Mesenteric fat pad (tissue), 1 donor: ENCODE measurements around the gene FBXO15. TPM values are rescaled to one million over a fixed set of nuclear protein-coding genes. Genes with fewer than 3 reads are reported as not detected.

Source experiments
- DNase-seq: peaks from one replicate; pipeline ENCODE4 v3.0.0-alpha.2; 2020; ENCODE audit warnings: low spot score
- total RNA-seq: library from RNA; stranded (reverse); fragmentation: NEBNext Ultra II Directional; extraction: Animal tissue kit (Norgen Biotek cat#: 25700); gene quantifications from one replicate; pipeline ENCODE4 v1.2.1, GENCODE V29; 2021
- donor health status: DM: yes; HTN: yes; CAD: no.

FBXO15 gene
- total RNA-seq, 1 donor from 2014 or later, result 0.29 TPM

DNA sequence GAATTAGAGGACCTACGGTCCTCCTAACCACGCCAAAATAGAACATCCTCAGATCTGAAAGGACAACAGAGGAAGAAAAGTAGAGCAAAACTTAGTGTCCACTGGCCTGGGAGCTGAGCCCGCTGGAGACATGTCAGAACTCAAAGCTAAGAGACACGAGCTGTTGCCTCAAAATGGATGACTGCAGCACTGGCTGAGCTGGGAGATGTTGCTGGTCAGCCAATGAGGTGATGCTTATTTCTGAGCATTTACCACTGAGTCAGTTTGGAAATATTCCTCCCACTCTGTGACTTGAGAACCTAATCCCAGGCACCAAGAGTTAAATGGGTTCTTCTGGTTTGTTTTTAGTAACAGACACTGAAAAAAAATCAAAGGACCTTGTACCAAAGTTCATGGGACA lies 32.6 kb downstream of the FBXO15 start:
- DNase-seq, result no peak

DNA sequence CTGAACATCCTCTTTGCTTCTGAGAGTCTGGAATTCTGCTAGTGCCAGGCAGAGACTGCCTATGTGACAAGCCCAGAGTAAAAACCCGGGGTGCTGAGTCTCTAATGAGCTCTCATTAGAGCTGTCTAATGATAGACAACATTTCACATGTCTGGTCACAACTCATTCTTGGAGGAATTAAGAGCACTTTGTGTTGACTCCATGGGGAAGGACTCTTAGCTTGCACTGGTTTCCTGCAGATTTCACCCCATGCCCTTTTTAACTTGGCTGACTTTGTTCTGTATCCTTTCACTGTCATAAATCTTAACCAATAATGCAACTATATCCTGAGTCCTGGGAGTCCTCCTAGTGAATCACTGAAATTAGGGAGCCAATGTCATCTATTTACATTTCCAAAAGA lies 33.5 kb downstream of the FBXO15 start:
- DNase-seq, result no peak

- no peak for DNase-seq
Measured at GRCh38 chr18:74113711-74114110, 33.9 kb downstream of the FBXO15 start.

GRCh38 chr18:74110976-74111375 lies 36.7 kb downstream of the FBXO15 start:
- DNase-seq, result no peak

DNA sequence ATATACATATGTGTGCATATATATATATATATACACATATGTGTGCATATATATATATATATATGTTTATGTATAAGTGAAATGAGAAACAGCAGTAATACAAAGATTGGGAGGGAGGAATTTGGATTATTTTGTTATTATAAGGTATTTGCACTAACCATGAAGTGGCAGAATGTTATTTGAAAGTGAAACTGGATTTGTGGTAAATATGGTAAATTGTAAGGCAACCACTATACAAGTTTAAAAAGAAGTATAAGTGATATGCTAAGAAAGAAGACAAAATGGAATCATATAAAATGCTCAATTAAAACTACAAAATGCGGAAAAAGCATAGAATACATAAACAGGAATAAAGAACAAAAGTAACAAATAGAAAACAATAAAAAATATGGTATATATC lies 37.5 kb downstream of the FBXO15 start:
- DNase-seq, result no peak

DNA sequence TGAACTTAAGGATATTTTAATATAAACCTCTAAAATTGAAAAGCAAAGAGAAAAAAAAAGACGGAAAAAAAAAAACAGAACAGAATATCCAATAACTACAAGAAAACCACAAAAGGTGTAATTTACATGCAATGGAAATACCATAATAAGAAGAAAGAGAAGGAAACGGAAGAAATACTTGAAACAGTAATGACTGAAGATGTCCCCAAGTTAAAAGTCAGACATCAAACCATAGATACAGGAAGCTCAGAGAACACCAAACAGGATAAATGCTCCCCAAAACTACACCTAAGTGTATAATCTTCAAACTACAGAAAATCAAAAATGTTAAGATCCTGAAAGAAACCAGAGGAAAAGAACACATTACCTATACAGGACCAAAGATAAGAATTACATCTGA lies 39.2 kb downstream of the FBXO15 start:
- DNase-seq, result no peak

- no peak for DNase-seq
Measured at GRCh38 chr18:74097803-74098202, 49.8 kb downstream of the FBXO15 start.

GRCh38 chr18:74092922-74093321 lies 54.7 kb downstream of the FBXO15 start:
- no peak for DNase-seq

GRCh38 chr18:74084184-74084855 lies 63.3 kb downstream of the FBXO15 start:
- DNase-seq, result no peak

GRCh38 chr18:74083557-74083952 lies 64.1 kb downstream of the FBXO15 start:
- no peak for DNase-seq

DNA sequence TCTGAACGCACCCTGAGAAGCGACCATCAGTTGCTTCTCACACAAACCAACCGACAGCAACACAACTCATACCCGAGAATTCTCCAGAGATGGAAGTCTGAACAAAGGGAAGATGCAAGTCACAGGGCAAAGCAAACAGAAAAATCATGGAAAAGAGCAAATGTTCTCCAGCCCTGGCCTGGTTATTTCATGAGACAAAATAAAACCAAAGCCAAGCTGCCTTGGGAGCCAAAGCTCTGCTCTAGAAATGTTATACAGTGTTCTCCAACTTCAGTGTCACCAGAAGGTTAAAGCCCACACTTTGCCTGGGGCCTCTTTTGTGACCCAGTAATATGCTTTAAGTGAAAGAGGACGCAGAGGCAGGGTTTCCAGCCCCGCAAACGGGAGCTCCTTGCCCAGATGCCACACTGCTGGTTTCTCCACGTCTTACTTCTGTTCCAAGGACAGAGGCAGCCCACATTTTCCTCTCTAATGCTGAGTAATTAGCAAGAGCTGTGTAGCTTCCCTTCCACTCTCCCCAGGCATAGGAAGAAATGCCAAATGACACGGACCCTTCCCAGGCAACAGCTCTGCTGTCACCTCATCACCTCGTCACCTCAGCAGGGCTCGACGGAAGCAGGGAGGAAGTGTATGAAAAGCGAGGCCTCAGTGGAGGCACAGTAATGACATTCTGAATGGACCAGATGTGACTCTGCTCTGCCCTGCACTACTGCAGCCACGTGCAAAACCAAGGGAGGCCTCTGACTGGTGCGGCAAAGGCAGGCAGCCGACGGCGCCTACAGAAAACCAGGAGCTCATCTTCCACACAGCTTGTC lies 64.7 kb downstream of the FBXO15 start:
- no peak for DNase-seq

GRCh38 chr18:74081966-74082741 lies 65.5 kb downstream of the FBXO15 start:
- DNase-seq, result no peak

DNA sequence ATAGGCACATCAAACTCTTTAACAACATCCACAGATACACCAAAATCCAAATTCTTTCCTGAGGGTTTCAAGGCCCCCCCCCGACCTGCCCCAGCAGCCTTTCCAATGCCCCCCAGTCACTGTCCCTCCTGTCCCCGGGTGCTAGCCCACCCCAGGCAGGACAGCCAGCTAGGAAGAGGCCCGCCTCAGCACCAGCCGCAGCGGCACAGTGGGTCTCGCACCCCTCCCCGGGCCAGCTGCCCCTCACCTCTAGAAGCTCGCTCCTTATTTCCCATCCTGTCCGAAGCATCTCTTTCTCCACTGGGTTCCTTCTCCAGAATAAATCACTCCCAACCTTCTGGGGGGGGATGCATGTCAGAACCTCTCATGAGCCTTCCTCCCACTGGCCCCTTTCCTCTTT lies 69.4 kb downstream of the FBXO15 start:
- no peak for DNase-seq

DNA sequence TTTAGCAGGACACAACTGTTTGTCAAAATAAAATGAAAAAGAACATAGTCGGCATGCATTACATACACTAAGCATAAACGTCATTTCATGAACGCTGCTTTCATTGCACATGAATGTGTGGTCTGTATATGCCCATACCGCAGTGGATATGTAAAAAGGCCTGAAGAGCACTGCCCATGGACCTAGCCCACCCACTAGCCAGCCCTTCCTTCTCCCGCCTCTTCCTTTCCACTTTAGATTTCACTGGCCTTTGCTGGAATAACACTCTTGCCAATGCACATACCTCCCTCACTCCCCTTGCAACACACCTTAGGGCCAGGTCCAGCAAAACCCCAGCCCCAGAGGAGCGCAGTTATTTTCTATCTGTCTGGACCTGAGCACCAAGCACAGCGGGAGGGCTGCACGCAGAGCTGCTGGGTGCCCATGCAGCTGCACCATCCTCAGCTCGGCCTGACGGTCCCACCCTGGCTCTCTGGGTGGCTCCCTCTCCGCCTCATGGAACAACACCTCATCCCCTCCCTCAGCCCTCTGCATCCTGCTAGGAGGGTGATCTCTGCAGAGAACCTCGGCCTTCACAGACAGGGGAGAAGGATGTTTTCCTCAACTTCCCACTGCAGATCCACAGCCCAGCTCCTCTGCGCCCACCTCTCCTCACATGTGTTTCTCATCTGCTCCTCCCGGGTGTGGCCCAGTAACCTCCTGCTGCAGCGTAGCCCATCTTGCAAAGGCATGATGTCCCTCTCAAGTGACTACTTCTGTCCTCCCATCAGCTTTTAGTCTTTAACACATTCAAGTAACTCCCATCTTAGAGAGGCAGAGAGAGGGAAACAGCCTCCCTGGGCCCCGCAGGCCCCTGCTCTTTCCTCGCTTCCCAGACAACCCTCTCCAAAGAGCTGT lies 72.7 kb downstream of the FBXO15 start:
- no peak for DNase-seq

DNA sequence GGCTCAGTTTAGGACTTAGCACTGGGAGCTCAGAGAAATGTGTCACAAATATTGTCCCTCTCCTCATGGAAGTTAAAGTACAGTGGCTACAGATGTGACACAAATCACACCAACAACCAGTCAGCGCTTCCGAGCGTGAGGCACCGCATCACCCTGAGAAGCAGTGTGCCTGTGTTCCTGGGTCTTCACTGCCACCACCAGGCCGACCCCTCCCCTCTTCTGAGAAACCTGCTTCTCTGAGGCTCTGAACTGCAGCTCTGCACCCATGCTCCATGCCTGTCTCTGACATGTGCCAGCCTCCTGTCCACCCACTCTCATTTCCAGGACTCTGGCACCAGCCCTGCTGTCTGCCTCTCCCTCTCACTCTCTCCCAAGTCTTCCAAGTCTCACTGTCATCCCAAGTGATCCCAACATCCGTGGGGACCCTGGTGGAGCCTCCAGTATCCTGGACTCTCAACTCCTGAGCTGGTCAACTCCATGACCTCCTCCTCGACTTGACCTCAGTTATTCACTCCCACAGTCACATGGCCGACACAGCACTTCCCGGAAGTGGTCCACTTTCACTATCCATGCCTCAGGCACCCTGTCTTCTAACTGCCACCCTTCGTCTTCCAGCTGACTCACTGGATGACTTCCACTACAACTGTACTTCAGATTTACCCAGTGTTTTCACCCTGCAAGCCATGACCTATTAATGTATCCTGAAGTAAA lies 73.5 kb downstream of the FBXO15 start:
- no peak for DNase-seq

DNA sequence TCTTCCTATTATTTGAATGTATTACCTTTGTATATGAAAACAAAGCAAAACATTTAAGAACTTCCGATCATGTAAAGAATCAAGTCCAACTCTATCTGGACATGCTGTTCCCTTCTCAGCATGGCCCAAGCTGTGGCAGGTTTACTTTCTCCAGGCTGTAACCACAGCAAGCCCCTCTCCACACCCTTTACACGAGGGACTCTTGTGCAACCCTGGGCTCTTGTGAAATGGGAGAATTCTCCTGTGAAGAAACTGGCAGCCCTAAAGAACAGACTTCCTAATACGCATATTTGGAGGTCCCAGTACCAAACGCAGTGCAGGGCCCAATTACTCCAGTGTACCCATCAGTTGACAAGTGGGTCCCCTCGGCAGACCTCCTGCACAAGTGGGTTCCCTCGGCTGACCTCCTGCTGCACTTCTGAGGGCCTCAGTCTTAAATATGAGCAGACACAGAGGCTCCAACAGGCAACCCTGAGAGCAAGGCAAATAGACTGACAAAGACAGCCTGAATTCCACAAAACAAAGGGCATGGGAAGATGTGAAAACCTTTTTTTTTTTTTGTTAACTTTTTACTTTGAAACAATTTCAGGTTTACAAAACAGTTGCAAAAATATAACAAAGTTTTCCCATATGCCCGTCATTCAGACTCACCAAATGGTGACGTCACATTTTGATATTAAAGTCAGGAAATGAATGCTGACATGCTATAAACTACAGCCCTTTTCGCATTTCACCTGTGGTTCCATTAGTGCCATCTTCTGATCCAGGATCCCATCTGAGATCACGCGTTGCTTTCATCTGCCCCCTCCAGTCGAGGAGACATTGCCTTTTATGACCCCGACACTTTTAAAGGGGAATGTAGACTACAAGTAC lies 78.2 kb downstream of the FBXO15 start:
- DNase-seq, result no peak

DNA sequence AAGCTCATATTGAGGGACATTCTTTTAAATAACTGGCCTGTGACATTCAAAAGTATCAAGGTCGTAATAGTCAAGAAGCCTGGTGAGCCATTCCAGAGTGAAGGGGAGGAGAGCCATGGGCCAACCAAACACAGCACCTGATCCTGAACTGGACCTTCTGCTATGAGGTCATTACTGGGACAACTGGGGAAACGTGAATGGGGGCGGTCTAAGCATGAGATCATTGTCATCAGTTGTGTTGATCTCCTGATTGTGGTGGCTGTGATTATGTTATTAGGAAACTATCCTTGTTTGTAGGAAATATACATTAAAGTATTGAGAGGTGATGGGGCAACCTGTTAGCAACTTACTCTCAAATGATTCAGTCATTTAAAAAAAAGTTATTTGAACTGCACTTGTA lies 79.3 kb downstream of the FBXO15 start:
- DNase-seq, result no peak

DNA sequence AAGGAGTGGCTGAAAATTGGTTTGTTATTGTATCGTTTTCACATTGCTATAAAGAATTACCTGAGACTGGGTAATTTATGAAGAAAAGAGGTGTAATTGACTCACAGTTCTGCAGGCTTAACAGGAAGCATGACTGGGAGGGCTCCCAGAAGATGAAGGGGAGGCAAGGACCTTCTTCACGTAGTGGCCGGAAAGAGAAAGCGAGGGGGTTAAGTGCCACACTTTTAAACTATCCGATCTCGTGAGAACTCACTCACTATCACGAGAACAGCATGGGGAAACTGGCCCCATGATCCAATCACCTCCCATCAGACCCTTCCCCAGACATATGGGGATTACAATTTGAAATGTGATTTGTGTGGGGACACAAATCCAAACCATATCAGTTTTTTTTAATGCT lies 81.6 kb downstream of the FBXO15 start:
- DNase-seq, result no peak

- no peak for DNase-seq
Measured at GRCh38 chr18:74065366-74065765, 82.3 kb downstream of the FBXO15 start.
